Uterus (tissue), 4 donors: Measurements from ENCODE around the gene PHLDA2. TPM values are rescaled to one million over a fixed set of nuclear protein-coding genes. Genes with fewer than 3 reads are reported as not detected.

Experiments
- DNase-seq, 2 donors: peaks; one replicate each; pipeline ENCODE4 v3.0.0-alpha.2; 2019 to 2020
- H3K27ac ChIP-seq, 2 donors: fragments of 200-600 bp; sonication (generic); 1 replicate in 1 of 2; 2 replicates in 1 of 2; pipeline ENCODE4 v1.5.1; 2016 to 2018
- H3K27me3 ChIP-seq, 2 donors: fragments of 200-600 bp; sonication (generic); one replicate each; pipeline ENCODE4 v1.5.1; 2018 to 2019; ENCODE audit warnings: control low read depth in 1 of 2
- H3K36me3 ChIP-seq, 2 donors: fragments of 200-600 bp; sonication (generic); one replicate each; pipeline ENCODE4 v1.5.1; 2019; ENCODE audit warnings: control low read depth in 1 of 2
- H3K4me1 ChIP-seq, 2 donors: fragments of 200-600 bp; sonication (generic); one replicate each; pipeline ENCODE4 v1.5.1; 2018 to 2019; ENCODE audit warnings: control low read depth in 1 of 2
- H3K4me3 ChIP-seq, 2 donors: fragments of 200-600 bp; sonication (generic); 1 replicate in 1 of 2; 2 replicates in 1 of 2; pipeline ENCODE4 v1.5.1; 2018 to 2019; ENCODE audit warnings: mild to moderate bottlenecking in 1 of 2
- H3K9me3 ChIP-seq, 2 donors: fragments of 200-600 bp; sonication (generic); one replicate each; pipeline ENCODE4 v1.5.1; 2019; ENCODE audit warnings: control low read depth in 1 of 2
- CTCF ChIP-seq, 4 experiments: fragments of 200-600 bp in 2 of 4; fragments of 450-650 bp in 2 of 4; sonication (generic) in 2 of 4; IDR thresholded peaks; one replicate each; pipeline ENCODE4 v1.5.1; 2016 to 2019; ENCODE audit warnings: antibody characterized with exemption in 4 of 4, mild to moderate bottlenecking in 2 of 4, moderate library complexity in 1 of 4
- POLR2A ChIP-seq, 2 donors: fragments of 450-650 bp; IDR thresholded peaks; one replicate each; pipeline ENCODE4 v1.6.1; 2016; ENCODE audit warnings: antibody characterized with exemption in 2 of 2, mild to moderate bottlenecking in 1 of 2, moderate library complexity in 1 of 2
- intact Hi-C: fragments of 100-400 bp; cut with DNase I; formaldehyde crosslinking; loops from one replicate; pipeline ENCODE4 v1.15.1; 2023; ENCODE audit warnings: low total_unique reads
- total RNA-seq, 4 donors: library from RNA; depleted of rRNA in 3 of 4; stranded (reverse); fragments of >200 nt in 3 of 4; gene quantifications; one replicate each; pipeline versions ENCODE4 v1.1.0 to v1.2.4, GENCODE V29; 2014 to 2023
- donor health status: DM: yes; HTN: yes; CAD: no.

PHLDA2 gene
- total RNA-seq, 4 donors from 2014 or later = 5.2 TPM; not detected in 3

- TF ChIP-seq CTCF (IDR thresholded peaks at IDR 0.05) (no peak), POLR2A (IDR thresholded peaks at IDR 0.05) (no peak)
- Histone ChIP-seq H3K9me3 (no peaks in the 10 kb centered on the region), H3K4me1 (peaks cover 0 to 11% of the 10 kb centered on the region in 2 donors), H3K4me3 (no peak overlapping the region), H3K36me3 (no peaks in the 10 kb centered on the region), H3K27me3 (no peaks in the 10 kb centered on the region), H3K27ac (no peak overlapping the region)
- intact Hi-C loops = no loop called here
- DNase-seq = no peak
Observed at GRCh38 chr11:2924821-2925675, 4.2 kb downstream of the PHLDA2 start.

GRCh38 chr11:2924381-2924780, 4.8 kb downstream of the PHLDA2 start:
- TF ChIP-seq CTCF (IDR thresholded peaks at IDR 0.05) (no peak), POLR2A (IDR thresholded peaks at IDR 0.05) (no peak)
- Histone ChIP-seq H3K4me3 (no peak overlapping the region), H3K27me3 (no peaks in the 10 kb centered on the region), H3K36me3 (no peaks in the 10 kb centered on the region), H3K27ac (no peak overlapping the region), H3K4me1 (peaks cover 0 to 5% of the 10 kb centered on the region in 2 donors), H3K9me3 (no peaks in the 10 kb centered on the region)
- intact Hi-C loops = no loop called here
- no peak for DNase-seq

GRCh38 chr11:2923446-2924375, 5.5 kb downstream of the PHLDA2 start:
- H3K36me3 ChIP-seq = no peaks in the 10 kb centered on the region
- TF ChIP-seq CTCF (IDR thresholded peaks at IDR 0.05) (no peak), POLR2A (IDR thresholded peaks at IDR 0.05) (no peak)

GRCh38 chr11:2922655-2923054, 6.6 kb downstream of the PHLDA2 start:
- DNase-seq = no peak
- H3K4me1 ChIP-seq = no peaks in the 10 kb centered on the region
- intact Hi-C loops = no loop called here
- no peak overlapping the region for H3K27ac ChIP-seq
- no peaks in the 10 kb centered on the region for H3K9me3 ChIP-seq
- no peaks in the 10 kb centered on the region for H3K27me3 ChIP-seq
- no peak overlapping the region for H3K4me3 ChIP-seq
- TF ChIP-seq POLR2A (IDR thresholded peaks at IDR 0.05) (no peak), CTCF (IDR thresholded peaks at IDR 0.05) (no peak)
- no peaks in the 10 kb centered on the region for H3K36me3 ChIP-seq

More at GRCh38 chr11:2923446-2924375, 5.5 kb downstream of the PHLDA2 start:
- H3K4me3 ChIP-seq = no peak overlapping the region
- no peaks in the 10 kb centered on the region for H3K9me3 ChIP-seq
- H3K27ac ChIP-seq = no peak overlapping the region
- DNase-seq = no peak
- intact Hi-C loops = no loop called here
- H3K27me3 ChIP-seq = no peaks in the 10 kb centered on the region
- H3K4me1 ChIP-seq = peaks cover 0 to 3% of the 10 kb centered on the region in 2 donors
